HepG2 (cell line): Measurements from ENCODE around the gene MEF2D. TPM values are rescaled to one million over a fixed set of nuclear protein-coding genes. Genes with fewer than 3 reads are reported as not detected.

ENCODE experiments used
- ERF ChIP-seq: IDR thresholded peaks from 2 replicates; pipeline ENCODE4 v1.6.1; 2018; ENCODE audit warnings: missing biosample characterization, missing genetic modification reagents
- ESRRA ChIP-seq: sonication (generic); formaldehyde crosslinking; IDR thresholded peaks from 2 replicates; pipeline ENCODE4 v1.5.1; 2020; ENCODE audit warnings: mild to moderate bottlenecking, low read depth, missing genetic modification reagents
- ETV6 ChIP-seq: sonication (generic); formaldehyde crosslinking; conservative IDR thresholded peaks from 2 replicates; pipeline ENCODE4 v1.4.0; 2020; ENCODE audit warnings: missing genetic modification reagents
- HNRNPK ChIP-seq: fragments of 200-400 bp; formaldehyde crosslinking; IDR thresholded peaks from 2 replicates; pipeline ENCODE4 v1.6.1; 2018; ENCODE audit warnings: low read length, low read depth, moderate library complexity, mild to moderate bottlenecking; ENCODE audit not compliant: poor library complexity, severe bottlenecking
- HOXA7 ChIP-seq: sonication (generic); formaldehyde crosslinking; IDR thresholded peaks from 2 replicates; pipeline ENCODE4 v1.8.1; 2022; ENCODE audit warnings: mild to moderate bottlenecking, missing genetic modification reagents, moderate library complexity
- KAT7 ChIP-seq: IDR thresholded peaks from 2 replicates; pipeline ENCODE4 v1.6.1; 2018; ENCODE audit warnings: borderline replicate concordance, missing compliant biosample characterization
- MYC ChIP-seq: sonication (generic); formaldehyde crosslinking; IDR thresholded peaks from 2 replicates; pipeline ENCODE4 v1.9.0; 2021; ENCODE audit warnings: missing genetic modification reagents, borderline replicate concordance
- MZF1 ChIP-seq: sonication (generic); formaldehyde crosslinking; IDR thresholded peaks from 2 replicates; pipeline ENCODE4 v1.8.1; 2023; ENCODE audit warnings: mild to moderate bottlenecking, missing genetic modification reagents, borderline replicate concordance
- NKX3-1 ChIP-seq: sonication (generic); formaldehyde crosslinking; IDR thresholded peaks from 2 replicates; pipeline ENCODE4 v1.5.0; 2020; ENCODE audit warnings: missing genetic modification reagents
- PHF21A ChIP-seq: sonication (generic); formaldehyde crosslinking; IDR thresholded peaks from 2 replicates; pipeline ENCODE4 v1.5.0; 2020; ENCODE audit warnings: mild to moderate bottlenecking, missing genetic modification reagents
- SALL1 ChIP-seq: sonication (generic); formaldehyde crosslinking; IDR thresholded peaks from 2 replicates; pipeline ENCODE4 v1.8.0; 2022; ENCODE audit warnings: mild to moderate bottlenecking, missing genetic modification reagents
- SP5 ChIP-seq: IDR thresholded peaks from 2 replicates; pipeline ENCODE4 v1.6.1; 2016; ENCODE audit warnings: low read depth, borderline replicate concordance
- SUZ12 ChIP-seq: fragments of 150-350 bp; IDR thresholded peaks from 2 replicates; pipeline ENCODE4 v1.6.1; 2014; ENCODE audit warnings: low read depth, low read length
- TCF7 ChIP-seq: sonication (generic); IDR thresholded peaks from 2 replicates; pipeline ENCODE4 v1.6.1; 2016; ENCODE audit warnings: antibody characterized with exemption, low read depth
- ZFP36L2 ChIP-seq: sonication (generic); formaldehyde crosslinking; IDR thresholded peaks from 2 replicates; pipeline ENCODE4 v1.4.0; 2020; ENCODE audit warnings: missing genetic modification reagents
- ZNF260 ChIP-seq: sonication (generic); formaldehyde crosslinking; IDR thresholded peaks from 2 replicates; pipeline ENCODE4 v1.4.0; 2020; ENCODE audit warnings: missing genetic modification reagents, low read depth, mild to moderate bottlenecking, borderline replicate concordance
- ZNF274 ChIP-seq: sonication (generic); formaldehyde crosslinking; IDR thresholded peaks from 2 replicates; pipeline ENCODE4 v1.5.1; 2020; ENCODE audit warnings: mild to moderate bottlenecking, missing genetic modification reagents
- ZNF549 ChIP-seq: sonication (generic); formaldehyde crosslinking; IDR thresholded peaks from 2 replicates; pipeline ENCODE4 v1.5.0; 2020; ENCODE audit warnings: missing genetic modification reagents
- ZNF776 ChIP-seq: sonication (generic); formaldehyde crosslinking; IDR thresholded peaks from 2 replicates; pipeline ENCODE4 v1.4.0; 2020; ENCODE audit warnings: mild to moderate bottlenecking, missing genetic modification reagents
- polyA plus RNA-seq, 8 experiments: library from polyadenylated mRNA; depleted of rRNA in 3 of 8; stranded (reverse) in 7 of 8; unstranded in 1 of 8; fragments of >200 nt; fragmentation: Illumina TruSeq in 4 of 8; extraction: Trizol in 4 of 8; gene quantifications; 2 replicates each; pipeline versions ENCODE4 v1.2.1 to v1.2.3, GENCODE V29; 2011 to 2016; ENCODE audit warnings: low read depth in 4 of 8, missing spikeins in 1 of 8, mixed read lengths in 1 of 8; ENCODE audit not compliant: insufficient read depth in 1 of 8
- total RNA-seq, 5 experiments: library from RNA; depleted of rRNA; stranded (reverse); fragments of >200 nt; fragmentation: Illumina TruSeq; extraction: Trizol; gene quantifications; 2 replicates each; pipeline ENCODE4 v1.2.3, GENCODE V29; 2016; ENCODE audit warnings: low read depth in 1 of 5
- TF ChIP-seq, protein P1 (sequence below), 2 experiments: IDR thresholded peaks; 2 replicates each; pipeline ENCODE4 v1.6.1; 2011 to 2012; ENCODE audit warnings: low read length in 2 of 2, borderline replicate concordance in 1 of 2, low read depth in 1 of 2, mild to moderate bottlenecking in 1 of 2, moderate library complexity in 1 of 2
- TF ChIP-seq, protein P2 (sequence below): sonication (generic); formaldehyde crosslinking; IDR thresholded peaks from 2 replicates; pipeline ENCODE4 v1.5.1; 2020; ENCODE audit warnings: missing genetic modification reagents, mild to moderate bottlenecking, borderline replicate concordance
- TF ChIP-seq, protein P3 (sequence below): sonication (generic); formaldehyde crosslinking; IDR thresholded peaks from 2 replicates; pipeline ENCODE4 v1.5.0; 2020; ENCODE audit warnings: mild to moderate bottlenecking, low read depth, missing genetic modification reagents, borderline replicate concordance
- TF ChIP-seq, protein P4 (sequence below): sonication (generic); formaldehyde crosslinking; IDR thresholded peaks from 2 replicates; pipeline ENCODE4 v1.4.0; 2020; ENCODE audit warnings: missing genetic modification reagents

The MEF2D gene
- total and polyA plus RNA-seq, 2 of the 13 experiments (the other 11 are each of a cell fraction or from before 2014, with no cell fraction given), result 1.6 to 3.9 TPM

DNA sequence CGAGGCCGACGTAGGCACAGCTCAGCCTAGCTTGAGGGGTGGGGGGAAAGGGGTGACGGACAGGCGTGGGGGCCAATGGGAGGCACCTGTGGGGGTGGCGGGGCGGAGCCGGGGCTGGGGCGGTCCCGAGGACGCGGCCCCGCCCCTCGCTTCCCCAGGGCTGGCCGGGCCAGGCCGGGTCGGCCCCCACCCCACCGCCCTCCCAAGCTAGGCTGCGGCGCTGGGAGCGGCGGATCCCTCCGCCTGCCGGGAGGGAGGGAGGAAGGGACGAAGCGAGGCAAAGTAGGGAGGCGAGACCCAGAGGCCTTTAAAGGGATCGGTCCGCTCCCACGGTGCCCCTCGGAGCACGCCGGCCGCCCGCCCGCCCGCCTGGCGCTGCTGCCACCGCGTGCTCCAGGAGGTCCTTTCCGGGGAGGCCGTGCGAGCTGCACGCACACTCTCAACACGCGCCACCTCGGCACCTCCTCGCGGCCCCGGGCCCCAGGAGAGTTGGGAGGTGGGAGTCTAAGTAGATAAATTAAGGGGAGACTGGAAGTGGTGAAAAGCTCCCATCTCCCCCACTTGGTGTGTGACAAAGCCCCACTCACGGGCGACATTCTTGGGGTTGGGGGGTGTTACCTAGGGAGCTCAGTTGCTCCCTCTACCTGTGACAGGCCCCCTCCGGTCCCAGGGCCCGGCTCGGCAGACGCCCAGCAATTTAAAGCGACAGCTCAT is 375 bp upstream of the MEF2D start (continued):
- TF ChIP-seq SALL1 (CRISPR knock-in tag), result peak; percentile 84
- no peak for TF ChIP-seq ZFP36L2 (CRISPR knock-in tag)
- TF ChIP-seq ZNF549 (CRISPR knock-in tag), result no peak
- peak; percentile 64 for TF ChIP-seq HNRNPK
- TF ChIP-seq NKX3-1 (CRISPR knock-in tag), result no peak; the same call in 1 of the 2 replicates
- TF ChIP-seq HOXA7 (CRISPR knock-in tag), result no peak
- peak; percentile 73 for TF ChIP-seq ZNF274 (CRISPR knock-in tag)
- no peak for TF ChIP-seq KAT7 (CRISPR knock-in tag)
- TF ChIP-seq, protein P1, sequence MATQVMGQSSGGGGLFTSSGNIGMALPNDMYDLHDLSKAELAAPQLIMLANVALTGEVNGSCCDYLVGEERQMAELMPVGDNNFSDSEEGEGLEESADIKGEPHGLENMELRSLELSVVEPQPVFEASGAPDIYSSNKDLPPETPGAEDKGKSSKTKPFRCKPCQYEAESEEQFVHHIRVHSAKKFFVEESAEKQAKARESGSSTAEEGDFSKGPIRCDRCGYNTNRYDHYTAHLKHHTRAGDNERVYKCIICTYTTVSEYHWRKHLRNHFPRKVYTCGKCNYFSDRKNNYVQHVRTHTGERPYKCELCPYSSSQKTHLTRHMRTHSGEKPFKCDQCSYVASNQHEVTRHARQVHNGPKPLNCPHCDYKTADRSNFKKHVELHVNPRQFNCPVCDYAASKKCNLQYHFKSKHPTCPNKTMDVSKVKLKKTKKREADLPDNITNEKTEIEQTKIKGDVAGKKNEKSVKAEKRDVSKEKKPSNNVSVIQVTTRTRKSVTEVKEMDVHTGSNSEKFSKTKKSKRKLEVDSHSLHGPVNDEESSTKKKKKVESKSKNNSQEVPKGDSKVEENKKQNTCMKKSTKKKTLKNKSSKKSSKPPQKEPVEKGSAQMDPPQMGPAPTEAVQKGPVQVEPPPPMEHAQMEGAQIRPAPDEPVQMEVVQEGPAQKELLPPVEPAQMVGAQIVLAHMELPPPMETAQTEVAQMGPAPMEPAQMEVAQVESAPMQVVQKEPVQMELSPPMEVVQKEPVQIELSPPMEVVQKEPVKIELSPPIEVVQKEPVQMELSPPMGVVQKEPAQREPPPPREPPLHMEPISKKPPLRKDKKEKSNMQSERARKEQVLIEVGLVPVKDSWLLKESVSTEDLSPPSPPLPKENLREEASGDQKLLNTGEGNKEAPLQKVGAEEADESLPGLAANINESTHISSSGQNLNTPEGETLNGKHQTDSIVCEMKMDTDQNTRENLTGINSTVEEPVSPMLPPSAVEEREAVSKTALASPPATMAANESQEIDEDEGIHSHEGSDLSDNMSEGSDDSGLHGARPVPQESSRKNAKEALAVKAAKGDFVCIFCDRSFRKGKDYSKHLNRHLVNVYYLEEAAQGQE (IDR thresholded peaks at IDR 0.05; ENCODE audit: borderline replicate concordance in 1 of 2, low read depth in 1 of 2, low read length in 2 of 2), result no peak
- TF ChIP-seq ETV6 (CRISPR knock-in tag), result no peak
- peak; percentile 97 for TF ChIP-seq MYC
- TF ChIP-seq SP5 (CRISPR knock-in tag), result peak; percentile 70; the same call in 1 of the 2 replicates
- TF ChIP-seq PHF21A, result peak; percentile 81
- TF ChIP-seq, protein P2, sequence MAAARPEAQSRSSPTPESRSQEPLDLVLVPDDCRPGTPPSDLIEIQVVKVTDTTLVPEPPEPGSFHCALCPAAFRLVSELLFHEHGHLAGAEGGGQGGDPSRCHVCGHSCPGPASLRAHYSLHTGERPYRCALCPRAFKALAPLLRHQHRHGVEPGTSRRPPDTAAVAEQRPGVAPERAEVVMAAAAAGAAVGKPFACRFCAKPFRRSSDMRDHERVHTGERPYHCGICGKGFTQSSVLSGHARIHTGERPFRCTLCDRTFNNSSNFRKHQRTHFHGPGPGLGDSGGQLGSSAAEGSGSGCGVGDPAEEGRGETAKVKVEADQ (CRISPR knock-in tag), result peak; percentile 57; the same call in 1 of the 2 replicates
- no peak for TF ChIP-seq ESRRA (CRISPR knock-in tag)
- TF ChIP-seq, protein P3, sequence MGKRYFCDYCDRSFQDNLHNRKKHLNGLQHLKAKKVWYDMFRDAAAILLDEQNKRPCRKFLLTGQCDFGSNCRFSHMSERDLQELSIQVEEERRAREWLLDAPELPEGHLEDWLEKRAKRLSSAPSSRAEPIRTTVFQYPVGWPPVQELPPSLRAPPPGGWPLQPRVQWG (CRISPR knock-in tag), result no peak
- peak; percentile 50; the same call in 1 of the 2 replicates for TF ChIP-seq ZNF776 (CRISPR knock-in tag)
- TF ChIP-seq, protein P4, sequence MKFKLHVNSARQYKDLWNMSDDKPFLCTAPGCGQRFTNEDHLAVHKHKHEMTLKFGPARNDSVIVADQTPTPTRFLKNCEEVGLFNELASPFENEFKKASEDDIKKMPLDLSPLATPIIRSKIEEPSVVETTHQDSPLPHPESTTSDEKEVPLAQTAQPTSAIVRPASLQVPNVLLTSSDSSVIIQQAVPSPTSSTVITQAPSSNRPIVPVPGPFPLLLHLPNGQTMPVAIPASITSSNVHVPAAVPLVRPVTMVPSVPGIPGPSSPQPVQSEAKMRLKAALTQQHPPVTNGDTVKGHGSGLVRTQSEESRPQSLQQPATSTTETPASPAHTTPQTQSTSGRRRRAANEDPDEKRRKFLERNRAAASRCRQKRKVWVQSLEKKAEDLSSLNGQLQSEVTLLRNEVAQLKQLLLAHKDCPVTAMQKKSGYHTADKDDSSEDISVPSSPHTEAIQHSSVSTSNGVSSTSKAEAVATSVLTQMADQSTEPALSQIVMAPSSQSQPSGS (CRISPR knock-in tag), result 0 out of 2 replicates have a peak, but pooled peaks have one; percentile 67
- TF ChIP-seq MZF1, result no peak
- no peak for TF ChIP-seq SUZ12
- TF ChIP-seq TCF7, result no peak
- TF ChIP-seq ZNF260 (CRISPR knock-in tag), result no peak
- TF ChIP-seq ERF (CRISPR knock-in tag), result peak; percentile 56; the same call in 1 of the 2 replicates
